Gastrocnemius medialis (tissue), 4 donors: ENCODE results near the gene GRIP2.

Source experiments
- CTCF ChIP-seq, 5 experiments: fragments of 450-650 bp in 3 of 5; fragments of 200-600 bp in 2 of 5; sonication (generic) in 2 of 5; IDR thresholded peaks in 4 of 5; conservative IDR thresholded peaks in 1 of 5; 1 replicate in 4 of 5; 2 replicates in 1 of 5; pipeline ENCODE4 v1.5.1; 2016 to 2019; ENCODE audit warnings: antibody characterized with exemption in 5 of 5, mild to moderate bottlenecking in 3 of 5, moderate library complexity in 3 of 5
- POLR2A ChIP-seq, 2 donors: fragments of 450-650 bp; IDR thresholded peaks; one replicate each; pipeline ENCODE4 v1.6.1; 2017; ENCODE audit warnings: antibody characterized with exemption in 2 of 2, mild to moderate bottlenecking in 2 of 2, moderate library complexity in 2 of 2

GRCh38 chr3:14536055-14536815, 3.9 kb downstream of the GRIP2 start:
- TF ChIP-seq CTCF (IDR thresholded peaks at IDR 0.05 in 4 of 5, conservative IDR thresholded peaks at IDR 0.05 in 1 of 5) (no peak), POLR2A (IDR thresholded peaks at IDR 0.05) (no peak)
